Right atrium auricular region (tissue), 2 donors: ENCODE measurements around the gene TMEM92. TPM values are rescaled to one million over a fixed set of nuclear protein-coding genes. Genes with fewer than 3 reads are reported as not detected.

Experiments used
- DNase-seq: peaks from one replicate; pipeline ENCODE4 v3.0.0-alpha.2; 2019; ENCODE audit warnings: low spot score
- H3K27ac ChIP-seq, 2 donors: fragments of 200-600 bp; sonication (generic); 1 replicate in 1 of 2; 2 replicates in 1 of 2; pipeline ENCODE4 v1.5.1; 2016 to 2019
- H3K27me3 ChIP-seq, 2 donors: fragments of 200-600 bp; sonication (generic); one replicate each; pipeline versions ENCODE4 v1.5.1 to v1.6.0; 2017 to 2019
- H3K36me3 ChIP-seq: fragments of 200-600 bp; sonication (generic); one replicate; pipeline ENCODE4 v1.5.1; 2016
- H3K4me1 ChIP-seq, 2 donors: fragments of 200-600 bp; sonication (generic); one replicate each; pipeline versions ENCODE4 v1.5.1 to v1.6.0; 2017 to 2019
- H3K4me3 ChIP-seq, 2 donors: fragments of 200-600 bp; sonication (generic); 1 replicate in 1 of 2; 2 replicates in 1 of 2; pipeline ENCODE4 v1.5.1; 2017 to 2019; ENCODE audit warnings: mild to moderate bottlenecking in 1 of 2, moderate library complexity in 1 of 2
- H3K9me3 ChIP-seq, 2 donors: fragments of 200-600 bp; sonication (generic); one replicate each; pipeline ENCODE4 v1.5.1; 2019
- CTCF ChIP-seq, 2 donors: fragments of 200-600 bp; sonication (generic); IDR thresholded peaks; one replicate each; pipeline ENCODE4 v1.5.1; 2019; ENCODE audit warnings: antibody characterized with exemption in 2 of 2
- total RNA-seq, 2 donors: library from RNA; depleted of rRNA; stranded (reverse); fragments of >200 nt; gene quantifications; one replicate each; pipeline ENCODE4 v1.1.0, GENCODE V29; 2016

The TMEM92 gene
- total RNA-seq, 2 donors from 2014 or later, result not detected

DNA sequence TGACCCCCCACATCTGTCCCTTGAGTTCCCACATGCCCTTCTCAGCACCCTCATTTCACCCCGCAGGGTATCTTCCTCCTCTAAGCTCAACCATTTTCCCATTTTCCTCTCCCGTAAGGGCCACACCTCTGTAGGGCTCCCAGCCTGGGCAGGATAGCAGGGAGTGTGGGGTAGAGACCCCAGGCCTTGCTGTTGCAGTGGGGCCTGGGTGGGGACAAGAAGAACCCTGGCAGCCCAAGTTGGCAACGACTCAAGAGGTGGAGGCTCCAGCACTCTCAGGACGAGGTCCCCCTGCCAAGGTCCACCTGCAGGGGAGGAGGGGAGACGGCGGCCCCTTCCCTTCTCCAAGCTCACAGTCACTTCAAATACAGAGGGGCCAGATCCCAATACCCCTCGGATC lies 2.0 kb upstream of the TMEM92 start:
- Histone ChIP-seq H3K4me1 (peaks cover 0 to 23% of the 10 kb centered on the region in 2 donors), H3K9me3 (no peaks in the 10 kb centered on the region), H3K27me3 (no peaks in the 10 kb centered on the region), H3K36me3 (no peaks in the 10 kb centered on the region), H3K4me3 (no peak overlapping the region), H3K27ac (peak overlapping the region; percentile 55 to 61)
- no peak for TF ChIP-seq CTCF (IDR thresholded peaks at IDR 0.05)
- no peak for DNase-seq

GRCh38 chr17:50272711-50273653 lies 1.3 kb upstream of the TMEM92 start:
- peak; percentile 96 to 99 for TF ChIP-seq CTCF (IDR thresholded peaks at IDR 0.05)
- DNase-seq, result no peak
- H3K9me3 ChIP-seq, result no peaks in the 10 kb centered on the region
- peak overlapping the region; percentile 29 to 59 for H3K4me3 ChIP-seq
- peak overlapping the region; percentile 55 to 61 for H3K27ac ChIP-seq
- H3K36me3 ChIP-seq, result no peaks in the 10 kb centered on the region
- peaks cover 0 to 21% of the 10 kb centered on the region in 2 donors for H3K4me1 ChIP-seq
- H3K27me3 ChIP-seq, result no peaks in the 10 kb centered on the region

DNA sequence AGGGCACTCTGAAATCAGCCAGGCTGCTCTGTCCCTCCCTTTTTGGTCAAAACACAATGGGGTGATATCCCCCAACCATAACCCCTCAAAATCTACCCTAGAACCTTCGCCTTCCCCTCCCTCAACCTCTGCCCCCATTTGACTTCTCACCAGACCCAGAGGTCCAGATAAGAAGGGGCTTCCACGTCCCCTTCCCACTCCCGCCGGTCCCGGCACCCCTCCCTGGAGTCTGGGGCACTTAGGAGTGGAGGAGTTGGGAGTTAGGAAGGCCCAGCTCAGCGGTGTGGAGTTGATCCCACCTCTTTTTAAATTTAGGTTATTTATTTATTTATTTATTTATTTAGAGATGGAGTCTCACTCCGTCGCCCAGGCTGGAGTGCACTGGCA lies 619 bp upstream of the TMEM92 start:
- H3K27me3 ChIP-seq, result no peaks in the 10 kb centered on the region
- H3K36me3 ChIP-seq, result no peaks in the 10 kb centered on the region
- no peaks in the 10 kb centered on the region for H3K9me3 ChIP-seq
- no peak for TF ChIP-seq CTCF (IDR thresholded peaks at IDR 0.05)
- no peak overlapping the region for H3K27ac ChIP-seq
- peak overlapping the region in 1 of 2 donors; percentile 59 for H3K4me3 ChIP-seq
- peaks cover 0 to 21% of the 10 kb centered on the region in 2 donors for H3K4me1 ChIP-seq
- no peak for DNase-seq

- Histone ChIP-seq H3K27ac (no peak overlapping the region), H3K4me3 (no peak overlapping the region), H3K36me3 (no peaks in the 10 kb centered on the region), H3K4me1 (peaks cover 0 to 21% of the 10 kb centered on the region in 2 donors), H3K9me3 (no peaks in the 10 kb centered on the region), H3K27me3 (no peaks in the 10 kb centered on the region)
- no peak for DNase-seq
- no peak for TF ChIP-seq CTCF (IDR thresholded peaks at IDR 0.05)
Measured at GRCh38 chr17:50274897-50275221, 593 bp downstream of the TMEM92 start.

- no peaks in the 10 kb centered on the region for H3K9me3 ChIP-seq
- no peaks in the 10 kb centered on the region for H3K27me3 ChIP-seq
- H3K27ac ChIP-seq, result no peak overlapping the region
- no peak overlapping the region for H3K4me3 ChIP-seq
- H3K4me1 ChIP-seq, result peaks cover 0 to 19% of the 10 kb centered on the region in 2 donors
- H3K36me3 ChIP-seq, result no peaks in the 10 kb centered on the region
- TF ChIP-seq CTCF (IDR thresholded peaks at IDR 0.05), result no peak
- DNase-seq, result no peak
Measured at GRCh38 chr17:50275279-50275678, 1.0 kb downstream of the TMEM92 start.
